H9 (cell line): Measurements from ENCODE around the gene TRHDE. TPM values are rescaled to one million over a fixed set of nuclear protein-coding genes. Genes with fewer than 3 reads are reported as not detected.

Experiments
- DNase-seq: peaks from one replicate; pipeline ENCODE4 v3.0.0-alpha.2; 2017
- H2AFZ ChIP-seq: one replicate; pipeline ENCODE4 v1.6.1; 2013; ENCODE audit warnings: mild to moderate bottlenecking, low read length, control low read depth, moderate library complexity
- H2AK5ac ChIP-seq: 2 replicates; pipeline ENCODE4 v1.6.1; 2013; ENCODE audit warnings: low read length, control low read depth, mixed read lengths; ENCODE audit not compliant: insufficient read length
- H2BK120ac ChIP-seq: one replicate; pipeline ENCODE4 v1.6.1; 2013; ENCODE audit warnings: low read depth, mild to moderate bottlenecking, low read length, control low read depth, inconsistent platforms; ENCODE audit not compliant: poor library complexity, severe bottlenecking
- H2BK12ac ChIP-seq: 2 replicates; pipeline ENCODE4 v1.6.1; 2013; ENCODE audit warnings: low read length, control low read depth, mixed read lengths, low read depth; ENCODE audit not compliant: insufficient read length
- H2BK15ac ChIP-seq: 2 replicates; pipeline ENCODE4 v1.6.1; 2013; ENCODE audit warnings: low read depth, low read length, control low read depth
- H2BK20ac ChIP-seq: one replicate; pipeline ENCODE4 v1.6.1; 2013; ENCODE audit warnings: low read depth, mild to moderate bottlenecking, low read length, control low read depth, inconsistent platforms; ENCODE audit not compliant: poor library complexity, severe bottlenecking
- H2BK5ac ChIP-seq: 2 replicates; pipeline ENCODE4 v1.6.1; 2013; ENCODE audit warnings: low read length, control low read depth, mixed read lengths; ENCODE audit not compliant: insufficient read length
- H3K14ac ChIP-seq: 2 replicates; pipeline ENCODE4 v1.6.1; 2013; ENCODE audit warnings: low read length, control low read depth; ENCODE audit not compliant: insufficient read depth
- H3K18ac ChIP-seq: 2 replicates; pipeline ENCODE4 v1.6.1; 2013; ENCODE audit warnings: low read depth, mild to moderate bottlenecking, mixed read lengths, low read length, control low read depth; ENCODE audit not compliant: insufficient read length
- H3K23ac ChIP-seq: 2 replicates; pipeline ENCODE4 v1.6.1; 2013; ENCODE audit warnings: low read length, control low read depth, mixed read lengths, low read depth; ENCODE audit not compliant: insufficient read length
- H3K23me2 ChIP-seq: 2 replicates; pipeline ENCODE4 v1.6.1; 2013; ENCODE audit warnings: low read depth, mild to moderate bottlenecking, mixed read lengths, low read length, control low read depth; ENCODE audit not compliant: insufficient read length, poor library complexity, severe bottlenecking
- H3K27ac ChIP-seq: 2 replicates; pipeline ENCODE4 v1.5.1; 2013; ENCODE audit warnings: low read length, control low read depth, mixed read lengths, low read depth; ENCODE audit not compliant: insufficient read length
- H3K27me3 ChIP-seq: 2 replicates; pipeline ENCODE4 v1.6.1; 2013; ENCODE audit warnings: low read length, control low read depth, inconsistent platforms; ENCODE audit not compliant: insufficient read depth
- H3K4ac ChIP-seq: 2 replicates; pipeline ENCODE4 v1.6.1; 2013; ENCODE audit warnings: low read depth, mild to moderate bottlenecking, control low read depth, inconsistent platforms, low read length, moderate library complexity
- H3K4me1 ChIP-seq: 2 replicates; pipeline ENCODE4 v1.6.1; 2013; ENCODE audit warnings: low read length, control low read depth, inconsistent platforms; ENCODE audit not compliant: insufficient read depth
- H3K4me2 ChIP-seq: 2 replicates; pipeline ENCODE4 v1.6.1; 2013; ENCODE audit warnings: low read length, control low read depth, mixed read lengths; ENCODE audit not compliant: insufficient read length, insufficient read depth
- H3K56ac ChIP-seq: 2 replicates; pipeline ENCODE4 v1.6.1; 2013; ENCODE audit warnings: low read depth, mild to moderate bottlenecking, mixed read lengths, low read length, control low read depth; ENCODE audit not compliant: insufficient read length
- H3K79me1 ChIP-seq: 2 replicates; pipeline ENCODE4 v1.6.1; 2013; ENCODE audit warnings: low read depth, mild to moderate bottlenecking, moderate library complexity, low read length, control low read depth, inconsistent platforms; ENCODE audit not compliant: insufficient read depth, poor library complexity, severe bottlenecking
- H3K79me2 ChIP-seq: 2 replicates; pipeline ENCODE4 v1.6.1; 2013; ENCODE audit warnings: low read length, control low read depth, inconsistent platforms; ENCODE audit not compliant: insufficient read depth
- H3K9ac ChIP-seq: 2 replicates; pipeline ENCODE4 v1.6.1; 2013; ENCODE audit warnings: low read length, control low read depth, mixed read lengths; ENCODE audit not compliant: insufficient read length; ENCODE audit errors: extremely low read depth
- H3K9me3 ChIP-seq: one replicate; pipeline ENCODE4 v1.6.1; 2013; ENCODE audit warnings: low read depth, low read length, inconsistent platforms; ENCODE audit not compliant: control insufficient read depth
- H3T11ph ChIP-seq: one replicate; pipeline ENCODE4 v1.6.1; 2013; ENCODE audit warnings: mild to moderate bottlenecking, low read length, control low read depth, inconsistent platforms
- H4K20me1 ChIP-seq: one replicate; pipeline ENCODE4 v1.6.1; 2013; ENCODE audit not compliant: control insufficient read depth, insufficient read length, insufficient read depth
- H4K5ac ChIP-seq: 2 replicates; pipeline ENCODE4 v1.6.1; 2013; ENCODE audit warnings: low read depth, mild to moderate bottlenecking, mixed read lengths, low read length, control low read depth; ENCODE audit not compliant: insufficient read length
- H4K8ac ChIP-seq: replicated peaks from 2 replicates; pipeline ENCODE4 v1.6.1; 2013; ENCODE audit warnings: low read length, control low read depth, mixed read lengths, low read depth; ENCODE audit not compliant: insufficient read length
- H4K91ac ChIP-seq: 2 replicates; pipeline ENCODE4 v1.6.1; 2013; ENCODE audit warnings: low read depth, mild to moderate bottlenecking, moderate library complexity, mixed read lengths, low read length, control low read depth; ENCODE audit not compliant: insufficient read length
- H3K27ac Mint-ChIP-seq, 3 experiments: 2 replicates in 2 of 3; 3 replicates in 1 of 3; pipeline ENCODE4 v1.8.0; 2020 to 2021; ENCODE audit warnings: mixed read lengths in 3 of 3, mild to moderate bottlenecking in 1 of 3, moderate library complexity in 1 of 3
- H3K27me3 Mint-ChIP-seq: 2 replicates; pipeline ENCODE4 v1.8.0; 2021; ENCODE audit warnings: low read depth, mild to moderate bottlenecking, moderate library complexity, mixed read lengths
- H3K36me3 Mint-ChIP-seq, 3 experiments: 2 replicates in 2 of 3; 3 replicates in 1 of 3; pipeline ENCODE4 v1.8.0; 2020 to 2021; ENCODE audit warnings: low read depth in 3 of 3, mixed read lengths in 3 of 3; ENCODE audit not compliant: insufficient read depth in 1 of 3
- H3K4me1 Mint-ChIP-seq, 2 experiments: 2 replicates each; pipeline ENCODE4 v1.8.0; 2020; ENCODE audit warnings: mixed read lengths in 2 of 2
- H3K4me3 Mint-ChIP-seq, 2 experiments: 2 replicates in 1 of 2; 3 replicates in 1 of 2; pipeline ENCODE4 v1.8.0; 2020 to 2021; ENCODE audit warnings: mild to moderate bottlenecking in 2 of 2, mixed read lengths in 2 of 2, moderate library complexity in 1 of 2
- H3K9me3 Mint-ChIP-seq, 2 experiments: 2 replicates in 1 of 2; 3 replicates in 1 of 2; pipeline ENCODE4 v1.8.0; 2020; ENCODE audit warnings: mild to moderate bottlenecking in 2 of 2, mixed read lengths in 2 of 2, moderate library complexity in 1 of 2
- WGBS: extraction: QIAGEN DNeasy Blood & Tissue Kit; methylation state at CpG from one replicate; pipeline ENCODE4 v1.1.7; 2013; ENCODE audit warnings: missing lambda C conversion rate, low lambda C conversion rate, mixed read lengths; ENCODE audit not compliant: insufficient read length; ENCODE audit errors: extremely low coverage; 5-methylcytosine and 5-hydroxymethylcytosine counted together
- total RNA-seq: library from RNA; stranded (reverse); gene quantifications from 2 replicates; pipeline ENCODE4 v1.2.1, GENCODE V29; 2021
- TF ChIP-seq, protein P1 (sequence below): fragments of 200-600 bp; sonication (generic); conservative IDR thresholded peaks from 3 replicates; pipeline ENCODE4 v1.8.0; 2021; ENCODE audit warnings: antibody characterized with exemption, mild to moderate bottlenecking

The TRHDE gene
- total RNA-seq, 1 experiment from 2014 or later, result 1.0 TPM

DNA sequence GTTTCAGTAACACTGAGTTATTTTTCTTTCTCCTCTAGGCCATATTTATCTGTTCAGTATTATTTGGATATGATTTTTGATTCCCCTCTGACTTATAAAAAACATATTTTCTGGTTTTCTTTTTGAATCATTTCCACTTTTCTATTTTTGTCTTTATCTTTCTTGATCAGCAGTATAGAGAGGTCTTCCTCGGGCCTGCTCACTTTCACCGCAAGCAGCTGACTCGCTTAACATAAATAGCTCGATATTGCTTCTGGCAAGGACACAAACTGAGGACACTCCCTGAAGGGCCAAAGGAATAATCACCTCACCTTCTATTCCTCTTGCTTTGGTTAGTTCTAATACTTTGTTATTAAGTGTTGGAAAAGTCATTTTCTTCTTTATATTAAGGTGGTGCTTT is 25.8 kb upstream of the TRHDE start:
- no peak overlapping the region for H3K18ac ChIP-seq

More for the DNA sequence above, 25.8 kb upstream of the TRHDE start:
- Histone ChIP-seq H3T11ph (no peak overlapping the region), H2AFZ (no peak overlapping the region), H3K27ac (no peak overlapping the region), H2BK5ac (no peak overlapping the region), H3K56ac (no peak overlapping the region), H2BK20ac (no peak overlapping the region), H3K14ac (no peak overlapping the region), H2BK12ac (no peak overlapping the region), H3K4ac (no peak overlapping the region), H3K27me3 (no peaks in the 10 kb centered on the region), H3K9ac (no peak overlapping the region), H3K4me2 (no peak overlapping the region), H2AK5ac (no peak overlapping the region), H3K9me3 (no peaks in the 10 kb centered on the region), H2BK120ac (no peak overlapping the region), H4K91ac (no peak overlapping the region), H2BK15ac (no peak overlapping the region), H4K20me1 (no peaks in the 10 kb centered on the region), H3K23me2 (no peaks in the 10 kb centered on the region), H3K23ac (no peak overlapping the region), H3K4me1 (no peaks in the 10 kb centered on the region), H3K79me2 (no peaks in the 10 kb centered on the region), H4K8ac (no peak overlapping the region), H4K5ac (no peak overlapping the region), H3K79me1 (no peaks in the 10 kb centered on the region)
- Mint-ChIP-seq H3K9me3 (no peaks in the 10 kb centered on the region), H3K4me3 (no peak overlapping the region), H3K27me3 (no peaks in the 10 kb centered on the region), H3K27ac (no peak overlapping the region), H3K36me3 (no peaks in the 10 kb centered on the region; a peak in 1 of 7 replicates), H3K4me1 (peaks cover 4 to 5% of the 10 kb centered on the region in 2 experiments; a peak in 3 of 4 replicates)
- no CpG with 5 or more reads among the region's 4 CpGs for WGBS
- no peak for DNase-seq
- TF ChIP-seq, protein P1, sequence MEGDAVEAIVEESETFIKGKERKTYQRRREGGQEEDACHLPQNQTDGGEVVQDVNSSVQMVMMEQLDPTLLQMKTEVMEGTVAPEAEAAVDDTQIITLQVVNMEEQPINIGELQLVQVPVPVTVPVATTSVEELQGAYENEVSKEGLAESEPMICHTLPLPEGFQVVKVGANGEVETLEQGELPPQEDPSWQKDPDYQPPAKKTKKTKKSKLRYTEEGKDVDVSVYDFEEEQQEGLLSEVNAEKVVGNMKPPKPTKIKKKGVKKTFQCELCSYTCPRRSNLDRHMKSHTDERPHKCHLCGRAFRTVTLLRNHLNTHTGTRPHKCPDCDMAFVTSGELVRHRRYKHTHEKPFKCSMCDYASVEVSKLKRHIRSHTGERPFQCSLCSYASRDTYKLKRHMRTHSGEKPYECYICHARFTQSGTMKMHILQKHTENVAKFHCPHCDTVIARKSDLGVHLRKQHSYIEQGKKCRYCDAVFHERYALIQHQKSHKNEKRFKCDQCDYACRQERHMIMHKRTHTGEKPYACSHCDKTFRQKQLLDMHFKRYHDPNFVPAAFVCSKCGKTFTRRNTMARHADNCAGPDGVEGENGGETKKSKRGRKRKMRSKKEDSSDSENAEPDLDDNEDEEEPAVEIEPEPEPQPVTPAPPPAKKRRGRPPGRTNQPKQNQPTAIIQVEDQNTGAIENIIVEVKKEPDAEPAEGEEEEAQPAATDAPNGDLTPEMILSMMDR, result no peak
